SK-N-SH (cell line): ENCODE data around the gene CDK14. TPM values are rescaled to one million over a fixed set of nuclear protein-coding genes. Genes with fewer than 3 reads are reported as not detected.

Experiments
- CTCF ChIA-PET: fragments of 300-600, 350-600 bp; formaldehyde crosslinking; extraction: SDS; loops from one replicate; lab custom pipeline; 2021; lab: Yijun Ruan, JAX
- POLR2A ChIA-PET: fragments of 350-600 bp; sonication (Branson Sonifier 250); formaldehyde crosslinking; extraction: SDS; loops from one replicate; lab custom pipeline; 2020; ENCODE audit warnings: antibody characterized with exemption, inconsistent platforms; lab: Yijun Ruan, JAX
- DNase-seq: peaks from one replicate; pipeline ENCODE4 v3.0.0; 2012
- H2AFZ ChIP-seq: fragments of 200-600 bp; sonication (generic); 2 replicates; pipeline ENCODE4 v1.8.1; 2016; ENCODE audit warnings: antibody characterized with exemption, mild to moderate bottlenecking, low read depth
- H3F3A ChIP-seq: fragments of 200-600 bp; sonication (generic); replicated peaks from 2 replicates; pipeline ENCODE3; 2016; ENCODE audit warnings: antibody characterized with exemption, mild to moderate bottlenecking; ENCODE audit not compliant: insufficient read depth
- H3K27ac ChIP-seq, 2 experiments: fragments of 200-500 bp in 1 of 2; fragments of 200-600 bp in 1 of 2; sonication (Bioruptor generic) in 1 of 2; sonication (generic), shearing (Covaris generic) in 1 of 2; 2 replicates each; pipeline versions ENCODE4 v1.5.1 to v1.6.1; 2014 to 2016; ENCODE audit warnings: low read depth in 2 of 2, inconsistent platforms in 1 of 2, low read length in 1 of 2, mild to moderate bottlenecking in 1 of 2, mixed read lengths in 1 of 2
- H3K27me3 ChIP-seq: fragments of 200-600 bp; sonication (generic), shearing (Covaris generic); 2 replicates; pipeline ENCODE4 v1.6.1; 2016; ENCODE audit warnings: mixed run types; ENCODE audit not compliant: insufficient read depth
- H3K36me3 ChIP-seq, 2 experiments: fragments of 200-500 bp in 1 of 2; fragments of 200-600 bp in 1 of 2; sonication (Bioruptor generic) in 1 of 2; sonication (generic) in 1 of 2; replicated peaks in 1 of 2; 2 replicates each; pipeline versions ENCODE3 to v1.5.1; 2014 to 2016; ENCODE audit warnings: low read length in 1 of 2, mild to moderate bottlenecking in 1 of 2; ENCODE audit not compliant: insufficient read depth in 2 of 2, control insufficient read depth in 1 of 2
- H3K4me1 ChIP-seq, 2 experiments: fragments of 200-500 bp in 1 of 2; fragments of 200-600 bp in 1 of 2; sonication (Bioruptor generic) in 1 of 2; sonication (generic), shearing (Covaris generic) in 1 of 2; 2 replicates each; pipeline versions ENCODE4 v1.5.1 to v1.6.1; 2014 to 2016; ENCODE audit warnings: low read depth in 1 of 2, low read length in 1 of 2, mixed run types in 1 of 2; ENCODE audit not compliant: insufficient read depth in 2 of 2, control insufficient read depth in 1 of 2
- H3K4me2 ChIP-seq: fragments of 200-600 bp; sonication (generic), shearing (Covaris generic); 2 replicates; pipeline ENCODE4 v1.6.1; 2017; ENCODE audit warnings: mixed run types
- H3K4me3 ChIP-seq, 2 experiments: fragments of 200-500 bp in 1 of 2; fragments of 200-600 bp in 1 of 2; sonication (Bioruptor generic) in 1 of 2; sonication (generic), shearing (Covaris generic) in 1 of 2; 2 replicates each; pipeline versions ENCODE4 v1.5.1 to v1.8.1; 2014 to 2016; ENCODE audit warnings: low read depth in 2 of 2, inconsistent platforms in 1 of 2, low read length in 1 of 2, mild to moderate bottlenecking in 1 of 2, mixed read lengths in 1 of 2, moderate library complexity in 1 of 2
- H3K79me2 ChIP-seq: fragments of 200-600 bp; sonication (generic); 2 replicates; pipeline ENCODE4 v1.8.1; 2017; ENCODE audit warnings: mild to moderate bottlenecking; ENCODE audit not compliant: insufficient read depth
- H3K9ac ChIP-seq: fragments of 200-600 bp; sonication (generic); 2 replicates; pipeline ENCODE4 v1.6.1; 2017; ENCODE audit warnings: mixed run types
- H3K9me2 ChIP-seq: fragments of 200-600 bp; sonication (generic); 2 replicates; pipeline ENCODE4 v1.6.1; 2017; ENCODE audit warnings: mixed run types
- H3K9me3 ChIP-seq: fragments of 200-600 bp; sonication (generic); 2 replicates; pipeline ENCODE4 v1.6.1; 2017; ENCODE audit warnings: mixed run types, mild to moderate bottlenecking, moderate library complexity
- H4K20me1 ChIP-seq: fragments of 200-600 bp; sonication (generic); 2 replicates; pipeline ENCODE4 v1.6.1; 2017; ENCODE audit warnings: mild to moderate bottlenecking, mixed run types; ENCODE audit not compliant: insufficient read depth
- CHD2 ChIP-seq: fragments of 150-350 bp; IDR thresholded peaks from 2 replicates; pipeline ENCODE4 v1.6.1; 2018; ENCODE audit warnings: low read length; ENCODE audit not compliant: partially characterized antibody
- ELF1 ChIP-seq: IDR thresholded peaks from 2 replicates; pipeline ENCODE4 v1.4.0; 2012
- EZH2phosphoT487 ChIP-seq: fragments of 200-600 bp; sonication (generic); IDR thresholded peaks from 2 replicates; pipeline ENCODE4 v1.6.1; 2017; ENCODE audit warnings: low read depth, mixed run types, mild to moderate bottlenecking, antibody characterized with exemption, moderate library complexity, borderline replicate concordance
- FOXM1 ChIP-seq: IDR thresholded peaks from 2 replicates; pipeline ENCODE4 v1.4.0; 2012; ENCODE audit warnings: low read depth, mild to moderate bottlenecking
- GABPA ChIP-seq: IDR thresholded peaks from 2 replicates; pipeline ENCODE4 v1.4.0; 2012; ENCODE audit warnings: low read depth, mild to moderate bottlenecking
- JUND ChIP-seq: IDR thresholded peaks from 2 replicates; pipeline ENCODE4 v1.4.0; 2012
- MXI1 ChIP-seq: IDR thresholded peaks from 2 replicates; pipeline ENCODE4 v1.6.1; 2012; ENCODE audit warnings: mild to moderate bottlenecking, low read depth, low read length, improper control_type of control experiment
- NFIC ChIP-seq: IDR thresholded peaks from 2 replicates; pipeline ENCODE4 v1.4.0; 2012; ENCODE audit warnings: borderline replicate concordance
- RAD21 ChIP-seq: IDR thresholded peaks from 2 replicates; pipeline ENCODE4 v1.6.1; 2012; ENCODE audit warnings: mild to moderate bottlenecking, low read length
- RFX5 ChIP-seq: IDR thresholded peaks from 2 replicates; pipeline ENCODE4 v1.6.1; 2012; ENCODE audit warnings: mild to moderate bottlenecking, improper control_type of control experiment, low read length
- RXRA ChIP-seq: IDR thresholded peaks from 2 replicates; pipeline ENCODE4 v1.4.0; 2012; ENCODE audit warnings: low read depth, mild to moderate bottlenecking, borderline replicate concordance
- SMC3 ChIP-seq: IDR thresholded peaks from 2 replicates; pipeline ENCODE4 v1.6.1; 2012; ENCODE audit warnings: low read depth, low read length, improper control_type of control experiment
- TCF12 ChIP-seq: IDR thresholded peaks from 2 replicates; pipeline ENCODE4 v1.4.0; 2012
- TEAD4 ChIP-seq: IDR thresholded peaks from 2 replicates; pipeline ENCODE4 v1.4.0; 2012; ENCODE audit warnings: mild to moderate bottlenecking, borderline replicate concordance; ENCODE audit not compliant: insufficient read depth
- WGBS: methylation state at CpG from one replicate; pipeline ENCODE4 v1.1.6; 2017; ENCODE audit warnings: low lambda C conversion rate; 5-methylcytosine and 5-hydroxymethylcytosine counted together
- polyA plus RNA-seq, 3 experiments: library from polyadenylated mRNA; depleted of rRNA; stranded (reverse); fragments of >200 nt; gene quantifications; 2 replicates each; pipeline ENCODE4 v1.2.3, GENCODE V29; 2012
- TF ChIP-seq, protein P1 (sequence below): IDR thresholded peaks from 2 replicates; pipeline ENCODE4 v1.4.0; 2012; ENCODE audit warnings: low read depth
- TF ChIP-seq, protein P2 (sequence below): IDR thresholded peaks from 2 replicates; pipeline ENCODE4 v1.4.0; 2012; ENCODE audit warnings: low read depth, borderline replicate concordance
- TF ChIP-seq, protein P3 (sequence below): fragments of 150-350 bp; IDR thresholded peaks from 2 replicates; pipeline ENCODE4 v1.6.1; 2017; ENCODE audit warnings: antibody characterized with exemption, low read length, low read depth, borderline replicate concordance
- TF ChIP-seq, protein P4 (sequence below): IDR thresholded peaks from 2 replicates; pipeline ENCODE4 v1.6.1; 2012; ENCODE audit warnings: mild to moderate bottlenecking, low read depth, low read length, moderate library complexity
- TF ChIP-seq, protein P5 (sequence below): IDR thresholded peaks from 2 replicates; pipeline ENCODE4; 2012

Gene CDK14
- polyA plus RNA-seq, 1 of the 3 experiments (the other 2 are of a cell fraction) = 13.9 TPM

DNA sequence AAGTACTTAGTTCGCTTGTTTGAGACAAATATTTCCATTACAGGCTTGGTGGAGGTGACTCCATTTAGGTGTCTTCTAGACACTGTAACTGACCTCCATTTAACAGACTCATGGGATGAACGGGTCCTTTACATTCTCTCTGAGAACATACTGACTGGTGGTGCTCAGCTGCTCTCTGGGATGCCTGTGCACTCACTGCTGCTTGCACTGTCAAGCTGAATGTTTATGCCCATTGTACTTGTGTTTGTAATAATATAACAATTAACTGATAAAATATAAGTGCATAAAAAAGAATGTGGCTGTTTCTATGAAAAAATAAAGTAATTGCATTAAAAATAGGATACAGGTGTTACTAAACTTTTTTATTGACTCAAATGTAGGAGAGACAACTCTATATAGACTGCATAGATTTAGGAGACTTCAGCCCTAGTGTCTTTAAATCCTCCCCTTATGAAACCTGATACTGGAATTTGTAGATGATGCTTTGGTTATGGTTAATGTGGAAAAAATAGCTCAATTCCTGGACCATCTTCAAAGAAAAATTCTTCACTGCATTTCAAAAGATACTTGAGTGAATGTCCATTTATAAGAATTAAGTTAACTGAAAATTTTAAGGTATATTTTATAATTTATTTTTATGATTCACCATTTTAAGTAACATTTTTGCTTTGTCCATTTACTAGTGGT, 85.4 kb downstream of the CDK14 start:
- Histone ChIP-seq H3K9me2 (no peaks in the 10 kb centered on the region), H3K9me3 (no peaks in the 10 kb centered on the region; the same call in 1 of the 2 replicates), H4K20me1 (peaks cover 69% of the 10 kb centered on the region), H3K79me2 (peaks cover 96% of the 10 kb centered on the region), H3K9ac (no peak overlapping the region), H3K27me3 (no peaks in the 10 kb centered on the region), H3K36me3 (no peaks in the 10 kb centered on the region), H3K4me2 (no peak overlapping the region), H3K4me1 (peaks cover 7 to 29% of the 10 kb centered on the region in 2 experiments), H2AFZ (no peak overlapping the region), H3K27ac (no peak overlapping the region), H3K4me3 (no peak overlapping the region), H3F3A (peaks cover 9% of the 10 kb centered on the region)
- TF ChIP-seq, protein P1, sequence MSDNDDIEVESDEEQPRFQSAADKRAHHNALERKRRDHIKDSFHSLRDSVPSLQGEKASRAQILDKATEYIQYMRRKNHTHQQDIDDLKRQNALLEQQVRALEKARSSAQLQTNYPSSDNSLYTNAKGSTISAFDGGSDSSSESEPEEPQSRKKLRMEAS = no peak
- no peak for TF ChIP-seq CHD2
- 0 out of 2 replicates have a peak, but pooled peaks have one; percentile 8 for TF ChIP-seq TCF12
- TF ChIP-seq SMC3 = no peak
- 0 out of 2 replicates have a peak, but pooled peaks have one; percentile 23 for TF ChIP-seq JUND
- TF ChIP-seq NFIC = peak; percentile 17; the same call in 1 of the 2 replicates
- TF ChIP-seq TEAD4 = no peak
- no peak for DNase-seq
- ChIA-PET CTCF (interaction anchor here (1.0 kb wide), 1 partner anchor 85 kb away, joined by 3 read pairs; the partner anchor contains the start of gene CDK14), POLR2A (no interaction called here)
- whole genome bisulfite sequencing = 67% methylated on average over 2 of the region's 2 CpGs

DNA sequence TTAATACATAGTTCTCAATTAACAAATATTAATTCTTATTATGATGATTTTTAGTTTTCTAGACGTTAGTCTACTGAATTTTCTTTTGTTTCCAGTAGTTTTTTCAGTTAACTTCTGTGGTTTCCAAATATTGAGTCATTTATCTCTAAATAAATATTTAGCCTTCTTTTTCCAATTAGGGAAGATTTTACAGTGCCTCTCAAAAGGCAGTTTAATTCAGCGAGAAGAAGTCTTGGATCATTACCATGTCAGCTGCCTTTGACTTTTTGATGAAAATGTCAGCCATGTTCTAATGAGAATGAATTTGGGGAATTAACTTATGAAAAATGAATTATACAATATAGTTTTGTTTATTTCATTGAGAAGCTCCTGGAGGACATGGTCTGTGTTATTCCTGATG, 90.0 kb downstream of the CDK14 start:
- peaks cover 0 to 2% of the 10 kb centered on the region in 2 experiments for H3K36me3 ChIP-seq
- no peaks in the 10 kb centered on the region; the same call in 1 of the 2 replicates for H3K9me3 ChIP-seq
- H3K79me2 ChIP-seq = peaks cover 93% of the 10 kb centered on the region
- ChIA-PET POLR2A (no interaction called here), CTCF (interaction anchor here (0.7 to 1.2 kb wide), 3 partner anchors 11 to 1842 kb away, joined by 3 to 5 read pairs (median 3); partner anchors contain the start of gene PEX1)
- H4K20me1 ChIP-seq = peaks cover 56% of the 10 kb centered on the region
- H3K4me3 ChIP-seq = no peak overlapping the region
- no peaks in the 10 kb centered on the region for H3K9me2 ChIP-seq
- no peak overlapping the region; the same call in 1 of the 2 replicates for H3K4me2 ChIP-seq
- H3K9ac ChIP-seq = no peak overlapping the region
- DNase-seq = no peak
- H2AFZ ChIP-seq = no peak overlapping the region
- no peaks in the 10 kb centered on the region for H3K27me3 ChIP-seq
- no peak overlapping the region for H3K27ac ChIP-seq
- H3F3A ChIP-seq = peaks cover 17% of the 10 kb centered on the region
- H3K4me1 ChIP-seq = peaks cover 2 to 21% of the 10 kb centered on the region in 2 experiments; a peak in 2 of 4 replicates
- 90% methylated on average over 2 of the region's 2 CpGs for WGBS
- TF ChIP-seq TEAD4 (no peak), SMC3 (no peak), RAD21 (no peak), EZH2phosphoT487 (no peak), TCF12 (no peak), MXI1 (no peak), JUND (no peak), RXRA (no peak), RFX5 (no peak), NFIC (no peak), FOXM1 (no peak), GABPA (no peak), ELF1 (no peak)
- TF ChIP-seq, protein P2, sequence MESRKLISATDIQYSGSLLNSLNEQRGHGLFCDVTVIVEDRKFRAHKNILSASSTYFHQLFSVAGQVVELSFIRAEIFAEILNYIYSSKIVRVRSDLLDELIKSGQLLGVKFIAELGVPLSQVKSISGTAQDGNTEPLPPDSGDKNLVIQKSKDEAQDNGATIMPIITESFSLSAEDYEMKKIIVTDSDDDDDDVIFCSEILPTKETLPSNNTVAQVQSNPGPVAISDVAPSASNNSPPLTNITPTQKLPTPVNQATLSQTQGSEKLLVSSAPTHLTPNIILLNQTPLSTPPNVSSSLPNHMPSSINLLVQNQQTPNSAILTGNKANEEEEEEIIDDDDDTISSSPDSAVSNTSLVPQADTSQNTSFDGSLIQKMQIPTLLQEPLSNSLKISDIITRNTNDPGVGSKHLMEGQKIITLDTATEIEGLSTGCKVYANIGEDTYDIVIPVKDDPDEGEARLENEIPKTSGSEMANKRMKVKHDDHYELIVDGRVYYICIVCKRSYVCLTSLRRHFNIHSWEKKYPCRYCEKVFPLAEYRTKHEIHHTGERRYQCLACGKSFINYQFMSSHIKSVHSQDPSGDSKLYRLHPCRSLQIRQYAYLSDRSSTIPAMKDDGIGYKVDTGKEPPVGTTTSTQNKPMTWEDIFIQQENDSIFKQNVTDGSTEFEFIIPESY = no peak
- TF ChIP-seq, protein P3, sequence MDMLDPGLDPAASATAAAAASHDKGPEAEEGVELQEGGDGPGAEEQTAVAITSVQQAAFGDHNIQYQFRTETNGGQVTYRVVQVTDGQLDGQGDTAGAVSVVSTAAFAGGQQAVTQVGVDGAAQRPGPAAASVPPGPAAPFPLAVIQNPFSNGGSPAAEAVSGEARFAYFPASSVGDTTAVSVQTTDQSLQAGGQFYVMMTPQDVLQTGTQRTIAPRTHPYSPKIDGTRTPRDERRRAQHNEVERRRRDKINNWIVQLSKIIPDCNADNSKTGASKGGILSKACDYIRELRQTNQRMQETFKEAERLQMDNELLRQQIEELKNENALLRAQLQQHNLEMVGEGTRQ = no peak
- TF ChIP-seq, protein P4, sequence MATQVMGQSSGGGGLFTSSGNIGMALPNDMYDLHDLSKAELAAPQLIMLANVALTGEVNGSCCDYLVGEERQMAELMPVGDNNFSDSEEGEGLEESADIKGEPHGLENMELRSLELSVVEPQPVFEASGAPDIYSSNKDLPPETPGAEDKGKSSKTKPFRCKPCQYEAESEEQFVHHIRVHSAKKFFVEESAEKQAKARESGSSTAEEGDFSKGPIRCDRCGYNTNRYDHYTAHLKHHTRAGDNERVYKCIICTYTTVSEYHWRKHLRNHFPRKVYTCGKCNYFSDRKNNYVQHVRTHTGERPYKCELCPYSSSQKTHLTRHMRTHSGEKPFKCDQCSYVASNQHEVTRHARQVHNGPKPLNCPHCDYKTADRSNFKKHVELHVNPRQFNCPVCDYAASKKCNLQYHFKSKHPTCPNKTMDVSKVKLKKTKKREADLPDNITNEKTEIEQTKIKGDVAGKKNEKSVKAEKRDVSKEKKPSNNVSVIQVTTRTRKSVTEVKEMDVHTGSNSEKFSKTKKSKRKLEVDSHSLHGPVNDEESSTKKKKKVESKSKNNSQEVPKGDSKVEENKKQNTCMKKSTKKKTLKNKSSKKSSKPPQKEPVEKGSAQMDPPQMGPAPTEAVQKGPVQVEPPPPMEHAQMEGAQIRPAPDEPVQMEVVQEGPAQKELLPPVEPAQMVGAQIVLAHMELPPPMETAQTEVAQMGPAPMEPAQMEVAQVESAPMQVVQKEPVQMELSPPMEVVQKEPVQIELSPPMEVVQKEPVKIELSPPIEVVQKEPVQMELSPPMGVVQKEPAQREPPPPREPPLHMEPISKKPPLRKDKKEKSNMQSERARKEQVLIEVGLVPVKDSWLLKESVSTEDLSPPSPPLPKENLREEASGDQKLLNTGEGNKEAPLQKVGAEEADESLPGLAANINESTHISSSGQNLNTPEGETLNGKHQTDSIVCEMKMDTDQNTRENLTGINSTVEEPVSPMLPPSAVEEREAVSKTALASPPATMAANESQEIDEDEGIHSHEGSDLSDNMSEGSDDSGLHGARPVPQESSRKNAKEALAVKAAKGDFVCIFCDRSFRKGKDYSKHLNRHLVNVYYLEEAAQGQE = no peak
- TF ChIP-seq, protein P5, sequence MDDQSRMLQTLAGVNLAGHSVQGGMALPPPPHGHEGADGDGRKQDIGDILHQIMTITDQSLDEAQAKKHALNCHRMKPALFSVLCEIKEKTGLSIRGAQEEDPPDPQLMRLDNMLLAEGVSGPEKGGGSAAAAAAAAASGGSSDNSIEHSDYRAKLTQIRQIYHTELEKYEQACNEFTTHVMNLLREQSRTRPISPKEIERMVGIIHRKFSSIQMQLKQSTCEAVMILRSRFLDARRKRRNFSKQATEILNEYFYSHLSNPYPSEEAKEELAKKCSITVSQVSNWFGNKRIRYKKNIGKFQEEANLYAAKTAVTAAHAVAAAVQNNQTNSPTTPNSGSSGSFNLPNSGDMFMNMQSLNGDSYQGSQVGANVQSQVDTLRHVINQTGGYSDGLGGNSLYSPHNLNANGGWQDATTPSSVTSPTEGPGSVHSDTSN = no peak
